Stimulated activated CD4-positive, alpha-beta T cell treated with anti-CD3 and anti-CD28 coated beads, Interleukin-4, amount 100 ng/mL, for 24 hours (primary cell): ENCODE measurements around the gene DCDC2B.

Source experiments
- DNase-seq: peaks from one replicate; pipeline ENCODE4 v3.0.0-alpha.2; 2020

DCDC2B gene

GRCh38 chr1:32197074-32197473 lies 11.8 kb upstream of the DCDC2B start:
- DNase-seq: no peak

- DNase-seq: no peak
Measured at GRCh38 chr1:32197837-32198236, 11.1 kb upstream of the DCDC2B start.

- DNase-seq: no peak
Measured at GRCh38 chr1:32198237-32199042, 10.4 kb upstream of the DCDC2B start.

GRCh38 chr1:32199043-32199716 lies 9.7 kb upstream of the DCDC2B start:
- DNase-seq: no peak

GRCh38 chr1:32199717-32200072 lies 9.2 kb upstream of the DCDC2B start:
- DNase-seq: no peak

- DNase-seq: peak; percentile 43
Measured at GRCh38 chr1:32200226-32201010, 8.5 kb upstream of the DCDC2B start, which contains the start of gene CCDC28B. TSS of gene CCDC28B (plus strand) at chr1:32200595. CDS start at chr1:32201936, 1,341 bp downstream.

GRCh38 chr1:32201011-32201855 lies 7.7 kb upstream of the DCDC2B start:
- peak; percentile 78 for DNase-seq

- no peak for DNase-seq
Measured at GRCh38 chr1:32204943-32205361, 3.9 kb upstream of the DCDC2B start.

- DNase-seq: peak; percentile 85
Measured at GRCh38 chr1:32205401-32206370, 3.2 kb upstream of the DCDC2B start, which contains the start of gene IQCC. TSS of gene IQCC (plus strand) at chr1:32205671. CDS start at chr1:32205682, 11 bp downstream.

GRCh38 chr1:32208469-32208868 lies 420 bp upstream of the DCDC2B start:
- no peak for DNase-seq

- peak; percentile 68 for DNase-seq
Measured at GRCh38 chr1:32215629-32216480, 7.0 kb downstream of the DCDC2B start.

GRCh38 chr1:32216566-32216965 lies 7.7 kb downstream of the DCDC2B start:
- no peak for DNase-seq

GRCh38 chr1:32219022-32219421 lies 10.1 kb downstream of the DCDC2B start:
- DNase-seq: no peak

GRCh38 chr1:32220746-32221580 lies 12.1 kb downstream of the DCDC2B start:
- no peak for DNase-seq

- DNase-seq: no peak
Measured at GRCh38 chr1:32221581-32221979, 12.7 kb downstream of the DCDC2B start.

GRCh38 chr1:32221980-32222755 lies 13.3 kb downstream of the DCDC2B start, which contains the start of the genes EIF3I and TMEM234:
TSS of gene EIF3I (plus strand) at chr1:32222407. CDS start at chr1:32222442, 35 bp downstream.
TSS of gene TMEM234 (minus strand) at chr1:32222353. CDS start at chr1:32222322, 31 bp downstream.
- peak; percentile 93 for DNase-seq

- no peak for DNase-seq
Measured at GRCh38 chr1:32223683-32224082, 14.8 kb downstream of the DCDC2B start.

- no peak for DNase-seq
Measured at GRCh38 chr1:32224285-32224684, 15.4 kb downstream of the DCDC2B start.
